GM19324 (cell line): Measurements from ENCODE around the gene ZFYVE16.
"Not testable (repeated sequence)": the region's sequence is repeated elsewhere in the genome, so short reads cannot be mapped to it uniquely, and the experiment has no call there.

Experiments used
- ATAC-seq: cut with Tn5 transposase; IDR thresholded peaks from one replicate; pipeline ENCODE4 v1.9.1; 2021; ENCODE audit warnings: mild to moderate bottlenecking, moderate library complexity; ENCODE audit not compliant: unreplicated experiment, low FRiP score

Gene ZFYVE16

GRCh38 chr5:80409367-80409966 lies 1.6 kb downstream of the ZFYVE16 start:
- ATAC-seq = no peak

DNA sequence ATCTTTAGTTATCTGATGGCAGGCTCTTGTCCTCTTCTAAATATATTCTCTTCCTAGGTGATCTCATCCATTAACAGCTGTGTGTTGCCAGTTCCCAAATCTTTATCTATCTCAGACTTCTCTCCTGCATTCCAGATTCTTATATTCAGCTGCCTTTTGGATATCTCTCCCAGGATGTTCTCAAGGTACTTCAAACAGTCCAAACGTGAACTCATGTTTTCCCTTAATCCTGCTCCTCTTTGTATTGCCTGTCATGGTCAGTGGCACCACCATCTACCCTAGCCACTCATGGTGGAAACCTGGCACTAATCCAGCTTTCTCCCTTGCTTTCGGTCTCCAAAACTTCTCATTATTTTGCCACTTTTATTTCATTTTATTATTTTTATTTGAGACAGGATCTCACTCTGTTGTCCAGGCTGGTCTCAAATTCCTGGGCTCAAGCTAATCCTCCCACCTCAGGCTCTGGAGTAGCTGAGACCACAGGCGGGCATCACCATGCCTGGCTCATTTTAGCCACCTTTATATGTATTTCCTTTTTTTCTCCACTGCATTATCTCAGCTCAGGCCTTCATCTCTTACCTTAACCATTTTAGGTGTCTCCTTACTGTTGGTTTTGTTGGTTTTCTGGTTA lies 3.8 kb downstream of the ZFYVE16 start:
- no peak for ATAC-seq

GRCh38 chr5:80414113-80414512 lies 6.2 kb downstream of the ZFYVE16 start:
- ATAC-seq = no peak

- ATAC-seq = no peak
Observed at GRCh38 chr5:80417973-80418372, 10.1 kb downstream of the ZFYVE16 start.

DNA sequence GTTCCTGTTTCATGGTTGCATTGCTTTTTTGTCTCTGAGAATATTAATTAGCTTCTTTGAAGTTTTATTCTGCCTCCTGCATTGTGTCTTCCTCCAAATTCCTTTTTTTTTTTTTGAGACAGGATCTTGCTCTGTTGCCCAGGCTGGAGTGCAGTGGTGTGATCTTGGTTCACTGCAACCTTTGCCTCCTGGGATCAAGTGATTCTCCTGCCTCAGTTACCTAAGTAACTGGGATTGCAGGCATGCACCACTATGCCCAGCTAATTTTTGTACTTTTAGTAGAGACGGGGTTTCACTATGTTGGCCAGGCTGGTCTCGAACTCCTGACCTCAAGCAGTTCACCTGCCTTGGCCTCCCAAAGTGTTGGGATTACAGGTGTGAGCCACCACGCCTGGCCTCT lies 16.5 kb downstream of the ZFYVE16 start:
- not testable (repeated sequence) for ATAC-seq

DNA sequence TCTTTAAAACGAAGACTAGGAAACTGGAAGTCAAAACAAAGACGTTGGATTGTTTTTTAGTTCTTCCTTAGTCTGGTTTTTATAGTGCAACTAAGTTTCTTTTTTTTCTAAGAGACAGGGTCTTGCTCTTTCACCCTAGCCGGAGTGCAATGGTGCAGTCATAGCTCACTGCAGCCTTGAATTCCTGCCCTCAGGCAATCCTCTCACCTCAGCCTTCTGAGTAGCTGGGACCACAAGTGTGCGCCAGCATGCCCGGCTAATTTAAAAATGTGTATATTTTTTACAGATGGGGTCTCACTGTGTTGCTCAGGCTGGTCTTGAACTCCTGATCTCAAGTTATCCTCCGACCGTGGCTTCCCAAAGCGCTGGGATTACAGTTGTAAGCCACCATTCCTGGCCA lies 27.6 kb downstream of the ZFYVE16 start:
- ATAC-seq = no peak

DNA sequence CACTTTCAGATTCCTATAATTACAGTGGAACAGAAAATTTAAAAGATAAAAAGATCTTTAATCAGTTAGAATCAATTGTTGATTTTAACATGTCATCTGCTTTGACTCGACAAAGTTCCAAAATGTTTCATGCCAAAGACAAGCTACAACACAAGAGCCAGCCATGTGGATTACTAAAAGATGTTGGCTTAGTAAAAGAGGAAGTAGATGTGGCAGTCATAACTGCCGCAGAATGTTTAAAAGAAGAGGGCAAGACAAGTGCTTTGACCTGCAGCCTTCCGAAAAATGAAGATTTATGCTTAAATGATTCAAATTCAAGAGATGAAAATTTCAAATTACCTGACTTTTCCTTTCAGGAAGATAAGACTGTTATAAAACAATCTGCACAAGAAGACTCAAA lies 29.5 kb downstream of the ZFYVE16 start:
- ATAC-seq = no peak

GRCh38 chr5:80438739-80439138 lies 30.9 kb downstream of the ZFYVE16 start:
- ATAC-seq = no peak

DNA sequence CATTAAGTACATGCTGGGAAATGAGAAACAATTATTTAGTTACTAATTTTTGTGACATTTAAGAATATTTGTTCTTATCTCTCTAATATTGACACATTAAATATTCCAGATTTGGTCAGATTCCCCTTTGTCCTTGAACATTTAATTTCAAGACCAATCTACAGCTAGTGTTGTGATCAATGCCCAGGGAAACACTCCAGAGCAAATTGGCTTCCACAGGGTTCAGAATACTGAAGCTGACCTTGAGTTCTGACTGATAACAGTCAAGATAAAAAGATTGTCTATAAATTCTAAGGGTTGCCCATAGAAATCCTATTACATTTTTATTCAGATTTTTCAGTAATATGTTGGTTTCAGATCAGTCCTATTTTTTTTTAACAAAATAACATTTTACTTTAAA lies 31.3 kb downstream of the ZFYVE16 start:
- no peak for ATAC-seq

- ATAC-seq = no peak
Observed at GRCh38 chr5:80442742-80443141, 34.9 kb downstream of the ZFYVE16 start.

DNA sequence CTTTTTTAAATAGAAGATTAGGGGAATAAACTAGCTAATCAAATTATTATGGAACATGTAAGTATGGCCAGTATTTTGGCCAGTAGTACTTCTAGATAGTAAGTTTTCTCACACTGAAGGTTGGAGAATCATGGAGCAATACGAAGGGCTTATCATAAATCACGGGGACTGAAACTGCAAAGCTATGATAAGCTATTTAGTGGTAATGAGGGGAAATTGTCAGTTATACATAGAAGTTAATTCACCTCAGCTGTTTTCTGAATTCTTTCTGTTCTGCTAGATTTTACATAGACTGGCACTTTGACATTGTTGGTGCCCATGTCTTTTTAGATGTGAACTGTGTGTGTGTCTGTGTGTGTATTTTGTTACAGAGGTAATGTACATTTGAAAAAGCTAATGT lies 45.5 kb downstream of the ZFYVE16 start:
- no peak for ATAC-seq

DNA sequence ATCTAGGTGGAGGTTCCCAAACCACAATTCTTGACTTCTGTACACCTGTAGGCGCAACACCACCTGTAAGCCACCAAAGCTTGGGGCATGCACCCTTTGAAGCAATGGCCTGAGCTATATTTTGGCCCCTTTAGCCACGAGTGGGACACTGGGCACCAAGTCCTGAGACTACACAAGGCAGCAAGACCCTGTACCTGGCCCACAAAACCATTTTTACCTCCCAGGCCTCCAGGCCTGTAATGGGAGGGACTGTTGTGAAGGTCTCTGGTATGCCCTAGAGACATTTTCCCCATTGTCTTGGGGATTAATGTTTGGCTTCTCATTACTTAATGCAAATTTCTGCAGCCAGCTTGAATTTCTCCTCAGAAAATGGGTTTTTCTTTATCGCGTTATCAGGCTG lies 55.4 kb downstream of the ZFYVE16 start:
- no peak for ATAC-seq

DNA sequence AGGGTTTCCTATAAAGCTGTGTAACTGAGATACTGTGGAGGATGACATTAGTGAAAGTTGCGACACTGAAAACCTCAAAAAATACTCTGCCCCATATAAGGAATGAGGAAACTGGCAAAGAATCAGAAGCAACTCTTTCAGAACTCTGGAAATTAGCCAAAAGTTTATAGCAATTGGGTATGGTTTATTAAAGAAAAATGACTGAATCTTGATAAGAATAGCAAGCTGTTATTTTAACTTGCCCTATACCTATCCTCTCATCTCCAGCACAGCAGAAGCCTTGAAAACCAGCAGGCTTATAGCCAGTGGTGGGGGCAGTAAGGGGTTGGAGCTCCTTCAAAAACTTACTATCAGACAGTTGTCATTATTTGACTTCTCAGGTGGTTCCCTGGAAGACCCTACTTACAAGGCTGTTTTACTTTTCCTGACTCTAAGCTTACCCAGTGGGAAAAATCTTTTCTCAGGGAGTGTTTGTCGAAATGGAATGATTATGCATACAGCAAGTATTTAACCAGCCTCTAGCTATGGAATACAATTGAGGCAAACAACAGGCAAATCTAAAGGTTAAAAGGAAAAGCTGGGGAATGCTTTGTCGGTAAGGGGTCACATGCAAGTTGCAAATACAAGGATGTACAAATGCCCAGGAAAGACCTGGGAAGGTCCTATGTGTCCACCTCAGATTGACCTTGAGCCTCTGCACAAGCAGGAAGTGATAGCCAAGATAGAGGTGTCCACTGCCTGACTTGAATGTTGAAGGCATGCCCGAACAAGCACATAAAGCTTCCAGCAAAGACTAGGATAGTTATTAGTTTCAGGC lies 59.0 kb downstream of the ZFYVE16 start:
- ATAC-seq = no peak

GRCh38 chr5:80468131-80468530 lies 60.3 kb downstream of the ZFYVE16 start:
- no peak for ATAC-seq

GRCh38 chr5:80470631-80471030 lies 62.8 kb downstream of the ZFYVE16 start:
- not testable (repeated sequence) for ATAC-seq

GRCh38 chr5:80474929-80475328 lies 67.1 kb downstream of the ZFYVE16 start:
- ATAC-seq = no peak

DNA sequence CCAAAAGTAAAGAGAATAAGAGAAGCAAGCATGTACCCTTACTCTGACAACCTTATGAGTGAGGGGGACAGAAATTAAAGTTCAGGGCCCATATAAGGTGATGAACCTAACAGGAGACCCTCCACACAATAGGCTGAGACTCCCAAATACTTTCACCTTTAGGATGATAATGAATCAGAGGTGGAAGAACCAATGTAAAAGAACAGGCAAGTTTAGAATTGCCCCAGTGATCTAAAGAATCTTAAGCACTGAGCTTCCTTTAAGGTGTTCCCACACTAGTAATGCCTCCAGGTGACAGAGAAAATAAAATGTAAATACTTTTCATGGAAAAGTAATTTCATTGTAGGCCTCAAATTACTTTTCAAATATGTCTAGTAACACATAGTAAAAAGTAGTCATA lies 71.8 kb downstream of the ZFYVE16 start:
- no peak for ATAC-seq

GRCh38 chr5:80480354-80480753 lies 72.5 kb downstream of the ZFYVE16 start:
- ATAC-seq = no peak

DNA sequence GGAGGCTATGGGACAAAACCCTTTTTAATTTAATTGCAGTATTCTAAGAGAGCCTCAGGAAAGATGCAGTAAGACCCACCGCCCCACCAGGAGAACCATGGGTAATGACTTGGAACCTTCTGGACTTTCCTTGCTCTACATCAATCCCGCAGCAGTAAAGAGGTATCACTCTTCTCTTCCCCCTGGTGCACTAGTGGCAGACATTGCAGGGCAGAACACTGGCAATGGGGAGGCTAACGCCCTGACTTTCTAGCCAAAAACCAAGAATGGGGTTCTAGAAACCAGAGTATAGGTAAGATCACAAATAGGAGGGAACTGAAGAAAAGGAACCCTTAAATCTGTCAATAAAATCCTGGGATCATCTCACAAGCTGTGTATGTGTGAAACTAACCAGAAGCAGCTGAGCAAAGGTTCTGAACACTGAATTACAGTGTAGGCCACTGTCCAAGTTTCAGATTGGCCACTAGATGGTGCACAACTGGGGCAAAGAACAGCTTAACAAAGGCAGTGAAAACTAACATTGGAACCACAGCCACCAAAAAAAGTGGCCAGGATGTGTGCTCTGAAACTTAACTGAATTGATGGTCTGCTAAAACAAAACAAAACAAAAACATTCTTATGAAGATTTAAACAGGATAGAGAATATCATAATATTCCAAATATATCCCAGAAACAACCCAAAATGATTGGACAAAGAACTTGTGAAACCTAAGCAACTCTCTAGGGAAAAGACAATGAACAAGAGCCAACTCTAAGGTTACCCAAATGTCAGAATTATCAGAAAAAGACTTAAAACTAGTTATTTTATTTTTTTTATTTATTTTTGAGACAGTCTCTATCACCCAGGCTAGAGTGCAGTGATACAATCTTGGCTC lies 73.4 kb downstream of the ZFYVE16 start:
- ATAC-seq = no peak

GRCh38 chr5:80482578-80482977 lies 74.7 kb downstream of the ZFYVE16 start:
- no peak for ATAC-seq
